SK-N-MC (cell line): ENCODE data around the gene PPP1R1A.

Experiments used
- DNase-seq: peaks from one replicate; pipeline ENCODE4 v3.0.0-alpha.2; 2011; ENCODE audit warnings: low read depth, low spot score
- H3K27ac ChIP-seq: fragments of 200-600 bp; sonication (generic); 2 replicates; pipeline ENCODE4 v1.5.1; 2016; ENCODE audit warnings: mixed run types
- H3K36me3 ChIP-seq: fragments of 200-600 bp; sonication (generic); 2 replicates; pipeline ENCODE4 v1.6.1; 2017; ENCODE audit warnings: antibody characterized with exemption, low read length, mixed read lengths; ENCODE audit not compliant: insufficient read depth
- H3K4me3 ChIP-seq: fragments of 200-600 bp; sonication (generic); 2 replicates; pipeline ENCODE4 v1.5.1; 2016
- H3K9ac ChIP-seq: fragments of 200-600 bp; sonication (generic); 2 replicates; pipeline ENCODE4 v1.8.0; 2017; ENCODE audit warnings: mixed run types, mixed read lengths; ENCODE audit not compliant: insufficient read length
- H3K9me3 ChIP-seq: fragments of 200-600 bp; sonication (generic); 2 replicates; pipeline ENCODE4 v1.6.1; 2017; ENCODE audit warnings: low read depth, mild to moderate bottlenecking, antibody characterized with exemption, low read length, moderate library complexity, mixed read lengths
- EZH2 ChIP-seq: fragments of 200-600 bp; sonication (generic); IDR thresholded peaks from one replicate; pipeline ENCODE4 v1.6.1; 2017; ENCODE audit warnings: antibody characterized with exemption
- FOXP2 ChIP-seq: optimal IDR thresholded peaks from 2 replicates; pipeline ENCODE3; 2011; ENCODE audit warnings: mild to moderate bottlenecking, moderate library complexity; ENCODE audit not compliant: insufficient read depth; ENCODE audit errors: extremely low read length, control extremely low read depth
- POLR2AphosphoS5 ChIP-seq: IDR thresholded peaks from 2 replicates; pipeline ENCODE4 v1.6.1; 2012; ENCODE audit warnings: mild to moderate bottlenecking, low read depth, low read length, borderline replicate concordance

Gene PPP1R1A

GRCh38 chr12:54544743-54545142 lies 43.7 kb downstream of the PPP1R1A start:
- no peaks in the 10 kb centered on the region for H3K9me3 ChIP-seq
- no peak overlapping the region for H3K27ac ChIP-seq
- no peak overlapping the region for H3K4me3 ChIP-seq
- no peak overlapping the region for H3K9ac ChIP-seq
- no peak for DNase-seq
- H3K36me3 ChIP-seq, result peaks cover 60% of the 10 kb centered on the region
- TF ChIP-seq EZH2, result no peak
- TF ChIP-seq POLR2AphosphoS5, result no peak
- no peak for TF ChIP-seq FOXP2

- H3K9ac ChIP-seq, result no peak overlapping the region
- no peaks in the 10 kb centered on the region for H3K9me3 ChIP-seq
- peaks cover 72% of the 10 kb centered on the region for H3K36me3 ChIP-seq
- no peak for TF ChIP-seq FOXP2
- TF ChIP-seq POLR2AphosphoS5, result peak; percentile 21; the same call in 1 of the 2 replicates
- TF ChIP-seq EZH2, result no peak
- no peak overlapping the region; the same call in 1 of the 2 replicates for H3K4me3 ChIP-seq
- peak overlapping the region; percentile 82 for H3K27ac ChIP-seq
- DNase-seq, result peak; percentile 90
Measured at GRCh38 chr12:54543526-54543925, 44.9 kb downstream of the PPP1R1A start.

- no peak for DNase-seq
- Histone ChIP-seq H3K36me3 (peaks cover 89% of the 10 kb centered on the region), H3K9me3 (no peaks in the 10 kb centered on the region), H3K4me3 (no peak overlapping the region), H3K27ac (0 out of 2 replicates have a peak overlapping the region, but pooled peaks have one; percentile 49), H3K9ac (no peak overlapping the region)
- TF ChIP-seq FOXP2 (no peak), POLR2AphosphoS5 (no peak), EZH2 (no peak)
Measured at GRCh38 chr12:54541751-54542290, 46.6 kb downstream of the PPP1R1A start.

DNA sequence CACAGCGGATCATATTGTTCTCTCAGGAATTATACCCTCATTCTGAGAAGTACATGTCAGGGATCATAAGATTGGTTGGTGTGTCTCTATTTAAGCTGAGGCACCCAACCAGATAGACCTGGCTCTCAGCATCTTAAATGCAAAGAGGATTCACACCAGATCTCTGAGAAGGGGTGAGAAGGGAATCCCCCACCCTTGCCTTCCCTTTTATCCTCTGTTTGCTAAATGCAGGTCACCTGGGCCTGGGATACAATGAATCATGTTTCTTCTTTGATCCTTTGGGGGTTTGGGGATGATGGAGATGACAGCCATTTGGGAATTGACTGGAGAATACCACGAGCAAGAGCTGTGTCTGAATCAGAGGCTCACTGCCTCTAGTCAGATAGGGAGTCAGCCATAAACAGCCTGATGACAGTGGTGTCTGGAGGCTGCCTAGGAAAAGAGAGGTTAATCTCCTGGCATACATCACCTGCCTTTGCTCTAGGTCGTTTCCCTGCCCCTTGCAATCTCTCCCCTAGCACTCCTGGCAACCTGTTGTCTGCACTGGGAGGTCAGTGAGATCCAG lies 50.2 kb downstream of the PPP1R1A start:
- TF ChIP-seq EZH2 (no peak), POLR2AphosphoS5 (no peak), FOXP2 (no peak)
- Histone ChIP-seq H3K9ac (no peak overlapping the region), H3K27ac (no peak overlapping the region), H3K36me3 (peaks cover 100% of the 10 kb centered on the region), H3K9me3 (no peaks in the 10 kb centered on the region), H3K4me3 (no peak overlapping the region)
- DNase-seq, result no peak

DNA sequence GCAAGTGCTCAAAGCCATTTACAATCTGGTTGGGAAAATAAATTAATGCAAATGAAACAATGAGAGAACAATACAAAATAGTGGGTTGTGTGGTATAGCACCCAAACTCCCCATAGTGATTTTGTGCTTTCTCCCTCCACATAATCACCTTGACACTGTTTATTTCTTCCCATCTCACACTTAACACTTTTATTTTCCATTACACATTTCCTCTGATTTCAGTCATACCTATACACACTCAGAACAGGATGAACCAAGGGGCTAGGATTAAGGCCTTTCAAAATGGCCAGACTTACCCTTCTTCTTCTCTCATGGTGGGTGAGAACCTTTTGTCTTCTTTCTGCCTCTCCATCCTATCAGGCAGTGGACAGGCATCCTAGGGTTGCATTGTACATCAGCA lies 53.0 kb downstream of the PPP1R1A start:
- TF ChIP-seq EZH2 (no peak), FOXP2 (no peak), POLR2AphosphoS5 (no peak)
- Histone ChIP-seq H3K9ac (no peak overlapping the region), H3K27ac (no peak overlapping the region), H3K36me3 (peaks cover 100% of the 10 kb centered on the region), H3K9me3 (no peaks in the 10 kb centered on the region), H3K4me3 (no peak overlapping the region)
- DNase-seq, result no peak

DNA sequence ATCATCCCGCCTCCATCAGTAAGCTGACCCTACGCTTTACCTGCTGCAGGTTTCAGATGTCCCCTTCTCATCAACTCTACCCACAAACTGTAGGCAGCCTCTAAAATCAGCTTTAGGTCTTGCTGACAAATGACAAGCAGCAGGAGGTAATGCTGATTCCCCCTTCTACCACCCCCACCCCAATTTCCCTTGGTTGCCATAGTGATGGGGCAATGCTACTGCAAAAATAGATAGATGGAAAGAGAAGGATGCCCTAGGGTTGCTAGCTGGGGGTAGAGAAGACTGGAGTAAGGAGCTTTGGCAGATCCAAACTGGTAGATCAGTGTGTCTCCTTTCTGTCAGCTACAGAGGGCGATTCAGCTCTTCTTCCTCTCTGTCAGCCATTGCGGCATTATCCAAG lies 58.9 kb downstream of the PPP1R1A start:
- Histone ChIP-seq H3K27ac (no peak overlapping the region), H3K9me3 (no peaks in the 10 kb centered on the region), H3K36me3 (peaks cover 98% of the 10 kb centered on the region), H3K4me3 (no peak overlapping the region), H3K9ac (no peak overlapping the region)
- no peak for DNase-seq
- no peak for TF ChIP-seq EZH2
- no peak for TF ChIP-seq POLR2AphosphoS5
- TF ChIP-seq FOXP2, result no peak
